ENCODE data around the gene APOLD1.
"Not testable (repeated sequence)": the region's sequence is repeated elsewhere in the genome, so short reads cannot be mapped to it uniquely, and the experiment has no call there.

Gene APOLD1

GRCh38 chr12:12836571-12836970 is 51.1 kb downstream of the APOLD1 start:
- Histone ChIP-seq H3K36me3 (ENCODE audit: control insufficient read depth in 5 of 5, insufficient read depth in 5 of 5, low read length in 5 of 5) (peaks cover 6 to 23% (median 18%) of the 10 kb centered on the region in 5 donors), H3K27ac (ENCODE audit: low read depth, low read length) (no peak overlapping the region), H3K9me3 (ENCODE audit: control insufficient read depth in 5 of 5, low read length in 5 of 5) (no peaks in the 10 kb centered on the region), H3K27me3 (ENCODE audit: control insufficient read depth in 5 of 5, insufficient read depth in 4 of 5, low read length in 5 of 5) (no peaks in the 10 kb centered on the region), H3K4me3 (ENCODE audit: low read depth in 1 of 5, low read length in 5 of 5) (no peak overlapping the region), H3K4me1 (ENCODE audit: control insufficient read depth in 5 of 5, insufficient read depth in 5 of 5, low read length in 5 of 5) (peaks cover 0 to 16% (median 16%) of the 10 kb centered on the region in 5 donors), H3K9ac (ENCODE audit: low read length in 5 of 5) (no peak overlapping the region)

GRCh38 chr12:12837025-12837812 is 51.8 kb downstream of the APOLD1 start:
- Histone ChIP-seq H3K4me3 (ENCODE audit: low read depth in 1 of 5, low read length in 5 of 5) (peak overlapping the region in 1 of 5 donors; percentile 40), H3K27ac (ENCODE audit: low read depth, low read length) (no peak overlapping the region)

GRCh38 chr12:12837813-12838153 is 52.3 kb downstream of the APOLD1 start:
- Histone ChIP-seq H3K9me3 (ENCODE audit: control insufficient read depth in 5 of 5, low read length in 5 of 5) (no peaks in the 10 kb centered on the region), H3K27ac (ENCODE audit: low read depth, low read length) (no peak overlapping the region), H3K9ac (ENCODE audit: low read length in 5 of 5) (no peak overlapping the region), H3K27me3 (ENCODE audit: control insufficient read depth in 5 of 5, insufficient read depth in 4 of 5, low read length in 5 of 5) (no peaks in the 10 kb centered on the region), H3K4me3 (ENCODE audit: low read depth in 1 of 5, low read length in 5 of 5) (no peak overlapping the region), H3K4me1 (ENCODE audit: control insufficient read depth in 5 of 5, insufficient read depth in 5 of 5, low read length in 5 of 5) (peaks cover 0 to 16% (median 16%) of the 10 kb centered on the region in 5 donors), H3K36me3 (ENCODE audit: control insufficient read depth in 5 of 5, insufficient read depth in 5 of 5, low read length in 5 of 5) (peaks cover 4 to 13% (median 8%) of the 10 kb centered on the region in 5 donors)

More at GRCh38 chr12:12837025-12837812, 51.8 kb downstream of the APOLD1 start:
- Histone ChIP-seq H3K9me3 (ENCODE audit: control insufficient read depth in 5 of 5, low read length in 5 of 5) (no peaks in the 10 kb centered on the region), H3K4me1 (ENCODE audit: control insufficient read depth in 5 of 5, insufficient read depth in 5 of 5, low read length in 5 of 5) (peaks cover 0 to 16% (median 16%) of the 10 kb centered on the region in 5 donors), H3K36me3 (ENCODE audit: control insufficient read depth in 5 of 5, insufficient read depth in 5 of 5, low read length in 5 of 5) (peaks cover 6 to 19% (median 13%) of the 10 kb centered on the region in 5 donors), H3K27me3 (ENCODE audit: control insufficient read depth in 5 of 5, insufficient read depth in 4 of 5, low read length in 5 of 5) (no peaks in the 10 kb centered on the region), H3K9ac (ENCODE audit: low read length in 5 of 5) (no peak overlapping the region)

- H3K27ac ChIP-seq (ENCODE audit: low read depth, low read length), result no peak overlapping the region
- H3K9me3 ChIP-seq (ENCODE audit: control insufficient read depth in 5 of 5, low read length in 5 of 5), result no peaks in the 10 kb centered on the region
- H3K9ac ChIP-seq (ENCODE audit: low read length in 5 of 5), result no peak overlapping the region
- peaks cover 0 to 2% (median 0%) of the 10 kb centered on the region in 5 donors for H3K36me3 ChIP-seq (ENCODE audit: control insufficient read depth in 5 of 5, insufficient read depth in 5 of 5, low read length in 5 of 5)
- no peaks in the 10 kb centered on the region for H3K27me3 ChIP-seq (ENCODE audit: control insufficient read depth in 5 of 5, insufficient read depth in 4 of 5, low read length in 5 of 5)
- peaks cover 0 to 16% (median 16%) of the 10 kb centered on the region in 5 donors for H3K4me1 ChIP-seq (ENCODE audit: control insufficient read depth in 5 of 5, insufficient read depth in 5 of 5, low read length in 5 of 5)
- H3K4me3 ChIP-seq (ENCODE audit: low read depth in 1 of 5, low read length in 5 of 5), result no peak overlapping the region
Observed at GRCh38 chr12:12839003-12839395, 53.5 kb downstream of the APOLD1 start.

GRCh38 chr12:12839439-12839838 is 54.0 kb downstream of the APOLD1 start:
- H3K27me3 ChIP-seq (ENCODE audit: control insufficient read depth in 5 of 5, insufficient read depth in 4 of 5, low read length in 5 of 5); H3K9ac ChIP-seq (ENCODE audit: low read length in 5 of 5); H3K4me3 ChIP-seq (ENCODE audit: low read depth in 1 of 5, low read length in 5 of 5); H3K9me3 ChIP-seq (ENCODE audit: control insufficient read depth in 5 of 5, low read length in 5 of 5); H3K36me3 ChIP-seq (ENCODE audit: control insufficient read depth in 5 of 5, insufficient read depth in 5 of 5, low read length in 5 of 5): not testable (repeated sequence)
- Histone ChIP-seq H3K4me1 (ENCODE audit: control insufficient read depth in 5 of 5, insufficient read depth in 5 of 5, low read length in 5 of 5) (peaks cover 0 to 16% (median 16%) of the 10 kb centered on the region in 5 donors), H3K27ac (ENCODE audit: low read depth, low read length) (peak overlapping the region; percentile 7)

GRCh38 chr12:12839873-12840579 is 54.6 kb downstream of the APOLD1 start:
- Histone ChIP-seq H3K9ac (ENCODE audit: low read length in 5 of 5) (no peak overlapping the region), H3K4me1 (ENCODE audit: control insufficient read depth in 5 of 5, insufficient read depth in 5 of 5, low read length in 5 of 5) (peaks cover 0 to 16% (median 16%) of the 10 kb centered on the region in 5 donors), H3K27me3 (ENCODE audit: control insufficient read depth in 5 of 5, insufficient read depth in 4 of 5, low read length in 5 of 5) (no peaks in the 10 kb centered on the region), H3K9me3 (ENCODE audit: control insufficient read depth in 5 of 5, low read length in 5 of 5) (no peaks in the 10 kb centered on the region), H3K27ac (ENCODE audit: low read depth, low read length) (peak overlapping the region; percentile 7), H3K36me3 (ENCODE audit: control insufficient read depth in 5 of 5, insufficient read depth in 5 of 5, low read length in 5 of 5) (no peaks in the 10 kb centered on the region), H3K4me3 (ENCODE audit: low read depth in 1 of 5, low read length in 5 of 5) (no peak overlapping the region)

GRCh38 chr12:12840580-12840899 is 55.1 kb downstream of the APOLD1 start:
- Histone ChIP-seq H3K9ac (ENCODE audit: low read length in 5 of 5) (no peak overlapping the region), H3K9me3 (ENCODE audit: control insufficient read depth in 5 of 5, low read length in 5 of 5) (no peaks in the 10 kb centered on the region), H3K27me3 (ENCODE audit: control insufficient read depth in 5 of 5, insufficient read depth in 4 of 5, low read length in 5 of 5) (no peaks in the 10 kb centered on the region), H3K27ac (ENCODE audit: low read depth, low read length) (no peak overlapping the region), H3K36me3 (ENCODE audit: control insufficient read depth in 5 of 5, insufficient read depth in 5 of 5, low read length in 5 of 5) (no peaks in the 10 kb centered on the region), H3K4me3 (ENCODE audit: low read depth in 1 of 5, low read length in 5 of 5) (no peak overlapping the region), H3K4me1 (ENCODE audit: control insufficient read depth in 5 of 5, insufficient read depth in 5 of 5, low read length in 5 of 5) (peaks cover 0 to 16% (median 16%) of the 10 kb centered on the region in 5 donors)
